ENCODE data around the gene THAP12. TPM values are rescaled to one million over a fixed set of nuclear protein-coding genes. Genes with fewer than 3 reads are reported as not detected.

The THAP12 gene
- total and polyA plus RNA-seq, 2 donors (not counting 1 experiment from before 2014, with no cell fraction given) = 16.8 to 55.6 TPM

DNA sequence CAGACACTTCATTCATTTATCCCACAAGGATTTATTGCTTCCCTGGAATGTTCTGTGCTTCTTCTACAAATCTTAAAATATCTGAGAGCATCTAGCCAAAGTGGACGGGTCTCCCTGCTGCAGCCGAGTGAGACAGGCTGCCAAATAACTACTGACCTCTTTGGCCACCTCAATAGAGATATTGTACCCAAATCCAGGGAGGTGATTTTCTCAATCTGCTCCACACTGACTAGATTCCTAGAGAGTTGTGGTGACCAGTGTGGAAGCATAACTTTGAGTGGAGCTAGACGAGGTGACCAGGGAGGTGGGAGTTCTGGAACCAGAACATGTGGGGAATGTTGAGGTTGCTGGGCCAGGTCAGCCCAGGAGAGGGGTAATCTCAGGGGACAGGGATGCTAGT, 77.5 kb downstream of the THAP12 start:
- Histone ChIP-seq H3K36me3 (replicated peaks in 1 of 2; ENCODE audit: control extremely low read depth in 1 of 2, control insufficient read depth in 1 of 2, extremely low read depth in 1 of 2, insufficient read depth in 2 of 2, low read length in 1 of 2) (no peaks in the 10 kb centered on the region), H4K20me1 (ENCODE audit: control insufficient read depth, insufficient read depth, low read length, poor library complexity, severe bottlenecking) (no peaks in the 10 kb centered on the region), H3K4me3 (ENCODE audit: control extremely low read depth in 1 of 5, extremely low read depth in 1 of 5, insufficient read depth in 1 of 5, low read depth in 2 of 5, low read length in 4 of 5) (no peak overlapping the region), H3K9me3 (ENCODE audit: control extremely low read depth in 1 of 3, control insufficient read depth in 2 of 3, insufficient read depth in 1 of 3, low read length in 2 of 3) (no peaks in the 10 kb centered on the region), H3K9ac (ENCODE audit: low read length) (no peak overlapping the region), H3K4me2 (replicated peaks; ENCODE audit: low read depth, low read length, poor library complexity, severe bottlenecking) (no peak overlapping the region), H3K79me2 (ENCODE audit: control insufficient read depth, insufficient read depth, low read length) (no peaks in the 10 kb centered on the region), H2AFZ (ENCODE audit: insufficient read depth, low read depth, low read length, poor library complexity, severe bottlenecking) (no peak overlapping the region), H3K27ac (ENCODE audit: low read length in 2 of 2) (no peak overlapping the region), H3K27me3 (replicated peaks in 1 of 4; ENCODE audit: control extremely low read depth in 1 of 4, control insufficient read depth in 3 of 4, insufficient read depth in 4 of 4, low read length in 3 of 4) (peaks cover 0 to 3% (median 0%) of the 10 kb centered on the region in 4 experiments), H3K4me1 (ENCODE audit: control insufficient read depth in 2 of 2, insufficient read depth in 2 of 2, low read length in 2 of 2) (no peaks in the 10 kb centered on the region)
- DNase-seq (no peak), ATAC-seq (ENCODE audit: low read depth) (no peak)
- ChIA-PET POLR2A (no interaction called here), CTCF (no interaction called here)
- 93% methylated on average over 2 of the region's 3 CpGs for WGBS (ENCODE audit: insufficient coverage)
- H3K4me1 Mint-ChIP-seq = no peaks in the 10 kb centered on the region
- peaks cover 18% of the 10 kb centered on the region for H3K27me3 Mint-ChIP-seq
- intact Hi-C loops (cut with micrococcal nuclease) = no loop called here
- TF ChIP-seq, protein P1, sequence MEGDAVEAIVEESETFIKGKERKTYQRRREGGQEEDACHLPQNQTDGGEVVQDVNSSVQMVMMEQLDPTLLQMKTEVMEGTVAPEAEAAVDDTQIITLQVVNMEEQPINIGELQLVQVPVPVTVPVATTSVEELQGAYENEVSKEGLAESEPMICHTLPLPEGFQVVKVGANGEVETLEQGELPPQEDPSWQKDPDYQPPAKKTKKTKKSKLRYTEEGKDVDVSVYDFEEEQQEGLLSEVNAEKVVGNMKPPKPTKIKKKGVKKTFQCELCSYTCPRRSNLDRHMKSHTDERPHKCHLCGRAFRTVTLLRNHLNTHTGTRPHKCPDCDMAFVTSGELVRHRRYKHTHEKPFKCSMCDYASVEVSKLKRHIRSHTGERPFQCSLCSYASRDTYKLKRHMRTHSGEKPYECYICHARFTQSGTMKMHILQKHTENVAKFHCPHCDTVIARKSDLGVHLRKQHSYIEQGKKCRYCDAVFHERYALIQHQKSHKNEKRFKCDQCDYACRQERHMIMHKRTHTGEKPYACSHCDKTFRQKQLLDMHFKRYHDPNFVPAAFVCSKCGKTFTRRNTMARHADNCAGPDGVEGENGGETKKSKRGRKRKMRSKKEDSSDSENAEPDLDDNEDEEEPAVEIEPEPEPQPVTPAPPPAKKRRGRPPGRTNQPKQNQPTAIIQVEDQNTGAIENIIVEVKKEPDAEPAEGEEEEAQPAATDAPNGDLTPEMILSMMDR (IDR thresholded peaks at IDR 0.05) = no peak
- TF ChIP-seq EZH2 (IDR thresholded peaks at IDR 0.05; ENCODE audit: borderline replicate concordance, insufficient read depth, low read depth, low read length, poor library complexity, severe bottlenecking) = no peak
- no peak overlapping the region for H3K27ac Mint-ChIP-seq
- H3K4me3 Mint-ChIP-seq = no peak overlapping the region
- H3K9me3 Mint-ChIP-seq (ENCODE audit: insufficient read depth) = no peaks in the 10 kb centered on the region

DNA sequence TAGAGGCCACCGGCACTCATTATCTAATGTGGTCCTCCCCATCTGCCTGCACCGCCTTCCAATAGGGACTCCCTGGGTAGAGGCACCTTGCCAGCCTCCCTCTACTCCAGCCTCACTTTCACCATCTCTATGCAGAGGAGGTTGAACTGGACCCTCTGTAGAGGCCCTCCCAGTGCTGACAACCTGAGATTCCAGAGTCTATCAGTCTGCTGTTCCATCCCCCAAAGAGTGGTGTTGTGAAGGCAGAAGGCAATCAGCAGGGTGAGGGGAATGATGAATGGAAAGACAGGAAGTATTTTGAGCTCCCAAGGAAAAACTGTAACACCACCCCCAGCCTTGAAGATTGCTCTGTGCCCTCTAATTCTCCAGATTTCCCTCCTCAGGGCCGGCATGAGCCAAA, 77.9 kb downstream of the THAP12 start:
- Mint-ChIP-seq H3K9me3 (ENCODE audit: insufficient read depth) (no peaks in the 10 kb centered on the region), H3K4me1 (no peaks in the 10 kb centered on the region), H3K27me3 (peaks cover 18% of the 10 kb centered on the region), H3K27ac (no peak overlapping the region), H3K4me3 (no peak overlapping the region)
- Histone ChIP-seq H3K4me2 (replicated peaks; ENCODE audit: low read depth, low read length, poor library complexity, severe bottlenecking) (no peak overlapping the region), H3K27ac (ENCODE audit: low read length in 2 of 2) (no peak overlapping the region), H3K4me3 (ENCODE audit: control extremely low read depth in 1 of 5, extremely low read depth in 1 of 5, insufficient read depth in 1 of 5, low read depth in 2 of 5, low read length in 4 of 5) (no peak overlapping the region), H3K9ac (ENCODE audit: low read length) (no peak overlapping the region), H4K20me1 (ENCODE audit: control insufficient read depth, insufficient read depth, low read length, poor library complexity, severe bottlenecking) (no peaks in the 10 kb centered on the region), H3K79me2 (ENCODE audit: control insufficient read depth, insufficient read depth, low read length) (no peaks in the 10 kb centered on the region), H3K4me1 (ENCODE audit: control insufficient read depth in 2 of 2, insufficient read depth in 2 of 2, low read length in 2 of 2) (no peaks in the 10 kb centered on the region), H3K27me3 (replicated peaks in 1 of 4; ENCODE audit: control extremely low read depth in 1 of 4, control insufficient read depth in 3 of 4, insufficient read depth in 4 of 4, low read length in 3 of 4) (peaks cover 0 to 3% (median 0%) of the 10 kb centered on the region in 4 experiments), H2AFZ (ENCODE audit: insufficient read depth, low read depth, low read length, poor library complexity, severe bottlenecking) (no peak overlapping the region), H3K9me3 (ENCODE audit: control extremely low read depth in 1 of 3, control insufficient read depth in 2 of 3, insufficient read depth in 1 of 3, low read length in 2 of 3) (no peaks in the 10 kb centered on the region), H3K36me3 (replicated peaks in 1 of 2; ENCODE audit: control extremely low read depth in 1 of 2, control insufficient read depth in 1 of 2, extremely low read depth in 1 of 2, insufficient read depth in 2 of 2, low read length in 1 of 2) (no peaks in the 10 kb centered on the region)
- ATAC-seq (ENCODE audit: low read depth) (no peak), DNase-seq (no peak)
- intact Hi-C loops (cut with micrococcal nuclease) = no loop called here
- ChIA-PET POLR2A (no interaction called here), CTCF (no interaction called here)
- TF ChIP-seq, protein P1 (IDR thresholded peaks at IDR 0.05) = no peak
- no peak for TF ChIP-seq EZH2 (IDR thresholded peaks at IDR 0.05; ENCODE audit: borderline replicate concordance, insufficient read depth, low read depth, low read length, poor library complexity, severe bottlenecking)
- 86% methylated on average over 1 of the region's 3 CpGs for WGBS (ENCODE audit: insufficient coverage)

Small RNAs within 50 kb of the gene (small RNA-seq; reads per million reads assigned to genes)
- gene RF00019 (ENCODE audit: insufficient read length, low read depth, low replicate concordance) = not detected

Other genes starting within 250 kb of the THAP12 start
- 0.39 TPM in 1 of 2 replicates, not detected in the other for gene WNT11, start 174.6 kb downstream of the THAP12 start, total RNA-seq
- 0.07 TPM in 1 of 2 replicates, not detected in the other for gene WNT11, start 174.6 kb downstream of the THAP12 start, polyA plus RNA-seq
- gene GVQW3, start 191 bp upstream of the THAP12 start, total RNA-seq = 8.2 TPM in 2 replicates
- 3.5 and 4.9 TPM in 2 replicates for gene GVQW3, start 191 bp upstream of the THAP12 start, polyA plus RNA-seq
- 54.0 and 59.7 TPM in 2 replicates for gene EMSY, start 63.9 kb upstream of the THAP12 start, total RNA-seq
- gene EMSY, start 63.9 kb upstream of the THAP12 start, polyA plus RNA-seq = 27.4 and 32.5 TPM in 2 replicates

Data from B cell (primary cell).